IMR-90 (cell line): ENCODE measurements around the gene IKZF4. TPM values are rescaled to one million over a fixed set of nuclear protein-coding genes. Genes with fewer than 3 reads are reported as not detected.

Experiments used
- ATAC-seq: fragments of 200-7000 bp; cut with Tn5 transposase; 2 replicates; pipeline ENCODE4 v1.9.1; 2020; ENCODE audit warnings: low read depth, mild to moderate bottlenecking, moderate library complexity
- BruUV-seq: library from RNA; stranded (reverse); fragments of 400-500 nt; replicated peaks from 2 replicates; lab custom pipeline; 2021; lab: Mats Ljungman, UMichigan
- CTCF ChIA-PET: fragments of 300-600 bp; formaldehyde crosslinking; extraction: SDS; loops from one replicate; lab custom pipeline; 2021; ENCODE audit warnings: antibody characterized with exemption; lab: Yijun Ruan, JAX
- POLR2A ChIA-PET: fragments of 300-600 bp; sonication (Branson Sonifier 250); formaldehyde crosslinking; loops from one replicate; lab custom pipeline; 2022; ENCODE audit warnings: antibody characterized with exemption; ENCODE audit not compliant: unreplicated experiment; lab: Charles Lee
- DNase-seq: peaks from one replicate; pipeline ENCODE4 v3.0.0; 2013
- H2AFZ ChIP-seq: replicated peaks from 2 replicates; pipeline ENCODE3; 2013; ENCODE audit warnings: low read length, mild to moderate bottlenecking; ENCODE audit not compliant: poor library complexity
- H2AK5ac ChIP-seq: 2 replicates; pipeline ENCODE4 v1.6.1; 2013; ENCODE audit warnings: low read depth, low read length, inconsistent platforms
- H2AK9ac ChIP-seq: replicated peaks from 2 replicates; pipeline ENCODE3; 2013; ENCODE audit warnings: mild to moderate bottlenecking, low read depth, low read length, moderate library complexity; ENCODE audit not compliant: poor library complexity
- H2BK120ac ChIP-seq: 2 replicates; pipeline ENCODE4 v1.6.1; 2013; ENCODE audit warnings: low read depth, low read length, inconsistent platforms
- H2BK15ac ChIP-seq: 3 replicates; pipeline ENCODE4 v1.6.1; 2013; ENCODE audit warnings: low read depth, low read length, inconsistent platforms
- H2BK20ac ChIP-seq: 2 replicates; pipeline ENCODE4 v1.6.1; 2013; ENCODE audit warnings: low read depth, mild to moderate bottlenecking, inconsistent platforms, low read length, moderate library complexity
- H2BK5ac ChIP-seq: 2 replicates; pipeline ENCODE4 v1.6.1; 2013; ENCODE audit warnings: mild to moderate bottlenecking, low read depth, low read length, inconsistent platforms; ENCODE audit not compliant: poor library complexity, severe bottlenecking
- H3K14ac ChIP-seq: replicated peaks from 2 replicates; pipeline ENCODE4 v1.6.1; 2013; ENCODE audit warnings: low read depth, low read length, inconsistent platforms
- H3K18ac ChIP-seq: 2 replicates; pipeline ENCODE4 v1.6.1; 2013; ENCODE audit warnings: low read depth, low read length, control low read depth
- H3K23ac ChIP-seq: 2 replicates; pipeline ENCODE4 v1.6.1; 2013; ENCODE audit warnings: low read depth, low read length, inconsistent platforms
- H3K27ac ChIP-seq: 2 replicates; pipeline ENCODE4 v1.5.1; 2013; ENCODE audit warnings: mild to moderate bottlenecking, control low read depth, low read length; ENCODE audit not compliant: insufficient read depth
- H3K27me3 ChIP-seq: 2 replicates; pipeline ENCODE4 v1.6.1; 2013; ENCODE audit warnings: low read length; ENCODE audit not compliant: control insufficient read depth, insufficient read depth
- H3K36me3 ChIP-seq: 2 replicates; pipeline ENCODE4 v1.6.1; 2013; ENCODE audit warnings: low read length, mixed read lengths; ENCODE audit not compliant: control insufficient read depth, insufficient read depth
- H3K4ac ChIP-seq: 2 replicates; pipeline ENCODE4 v1.6.1; 2013; ENCODE audit warnings: low read depth, low read length, inconsistent platforms
- H3K4me1 ChIP-seq: 2 replicates; pipeline ENCODE4 v1.6.1; 2013; ENCODE audit warnings: low read length, mixed read lengths; ENCODE audit not compliant: control insufficient read depth, insufficient read depth
- H3K4me2 ChIP-seq: 2 replicates; pipeline ENCODE4 v1.6.1; 2013; ENCODE audit warnings: low read depth, mild to moderate bottlenecking, control low read depth, low read length, moderate library complexity
- H3K4me3 ChIP-seq: 2 replicates; pipeline ENCODE4 v1.5.1; 2013; ENCODE audit warnings: low read depth, mild to moderate bottlenecking, control low read depth, low read length, moderate library complexity; ENCODE audit not compliant: insufficient read depth
- H3K56ac ChIP-seq: 2 replicates; pipeline ENCODE4 v1.6.1; 2013; ENCODE audit warnings: low read length, inconsistent platforms; ENCODE audit not compliant: insufficient read depth; ENCODE audit errors: extremely low read depth
- H3K79me1 ChIP-seq, 2 experiments: 2 replicates each; pipeline ENCODE4 v1.6.1; 2013; ENCODE audit warnings: low read length in 2 of 2, inconsistent platforms in 1 of 2, low read depth in 1 of 2
- H3K9ac ChIP-seq: 2 replicates; pipeline ENCODE4 v1.6.1; 2013; ENCODE audit warnings: low read depth, low read length, control low read depth
- H3K9me1 ChIP-seq: 2 replicates; pipeline ENCODE4 v1.6.1; 2013; ENCODE audit warnings: low read length, inconsistent platforms; ENCODE audit not compliant: insufficient read depth
- H3K9me3 ChIP-seq: 2 replicates; pipeline ENCODE4 v1.6.1; 2013; ENCODE audit warnings: low read length; ENCODE audit not compliant: control insufficient read depth, insufficient read depth
- H4K20me1 ChIP-seq: 2 replicates; pipeline ENCODE4 v1.6.1; 2013; ENCODE audit warnings: low read length, inconsistent platforms; ENCODE audit not compliant: insufficient read depth
- H4K5ac ChIP-seq: 2 replicates; pipeline ENCODE4 v1.6.1; 2013; ENCODE audit warnings: mild to moderate bottlenecking, low read depth, low read length, control low read depth
- H4K8ac ChIP-seq, 2 experiments: 2 replicates each; pipeline ENCODE4 v1.6.1; 2013; ENCODE audit warnings: low read depth in 2 of 2, low read length in 2 of 2, control low read depth in 1 of 2, inconsistent platforms in 1 of 2
- H4K91ac ChIP-seq: 2 replicates; pipeline ENCODE4 v1.6.1; 2013; ENCODE audit warnings: low read depth, low read length, inconsistent platforms; ENCODE audit not compliant: insufficient read depth
- CHD1 ChIP-seq: IDR thresholded peaks from 2 replicates; pipeline ENCODE4 v1.6.1; 2012; ENCODE audit warnings: low read depth, low read length, improper control_type of control experiment
- FOS ChIP-seq: fragments of 150-350 bp; IDR thresholded peaks from 2 replicates; pipeline ENCODE4 v1.6.1; 2016; ENCODE audit warnings: low read depth, low read length
- MAFK ChIP-seq: IDR thresholded peaks from 2 replicates; pipeline ENCODE4 v1.6.1; 2012; ENCODE audit warnings: low read depth, low read length, improper control_type of control experiment
- POLR2A ChIP-seq: IDR thresholded peaks from 2 replicates; pipeline ENCODE4 v1.6.1; 2012; ENCODE audit warnings: mild to moderate bottlenecking, low read depth, low read length
- RAD21 ChIP-seq: IDR thresholded peaks from 2 replicates; pipeline ENCODE4 v1.6.1; 2012; ENCODE audit warnings: low read length, improper control_type of control experiment
- SMC3 ChIP-seq: fragments of 150-350 bp; IDR thresholded peaks from 2 replicates; pipeline ENCODE4 v1.6.1; 2016; ENCODE audit warnings: low read depth, mild to moderate bottlenecking, antibody characterized with exemption, low read length, moderate library complexity
- WGBS, 2 experiments: methylation state at CpG; one replicate each; pipeline versions ENCODE4 v1.1.5 to v1.1.7; 2013; ENCODE audit warnings: missing lambda C conversion rate in 2 of 2; ENCODE audit not compliant: insufficient read length in 1 of 2; ENCODE audit errors: extremely low coverage in 2 of 2; 5-methylcytosine and 5-hydroxymethylcytosine counted together
- dilution Hi-C: fragments of 300-500 bp; cut with HindIII; formaldehyde crosslinking; loops from one replicate; pipeline ENCODE4 v1.14.3; 2018; ENCODE audit warnings: low sequenced_read_pairs; ENCODE audit not compliant: unreplicated experiment
- in situ Hi-C: fragments of 300-500 bp; cut with MboI; formaldehyde crosslinking; loops from 3 replicates; pipeline ENCODE4 v1.14.3; 2019; ENCODE audit warnings: low sequenced_read_pairs, inconsistent platforms, mixed read lengths
- intact Hi-C: fragments of 100-400 bp; cut with micrococcal nuclease; formaldehyde crosslinking; loops from 2 replicates; pipeline ENCODE4 v1.10.0; 2022
- polyA plus RNA-seq, 3 experiments: library from polyadenylated mRNA; depleted of rRNA; stranded (reverse); fragments of >200 nt; gene quantifications; 2 replicates each; pipeline ENCODE4 v1.2.3, GENCODE V29; 2012; ENCODE audit warnings: low replicate concordance in 1 of 3
- total RNA-seq: library from RNA; depleted of rRNA; stranded (reverse); fragments of >200 nt; gene quantifications from 2 replicates; pipeline ENCODE4 v1.2.3, GENCODE V29; 2012
- TF ChIP-seq, protein P1 (sequence below): conservative IDR thresholded peaks from 2 replicates; pipeline ENCODE4 v1.5.1; 2012; ENCODE audit warnings: mild to moderate bottlenecking, low read depth, low read length, improper control_type of control experiment

IKZF4 gene
- total and polyA plus RNA-seq, 2 of the 4 experiments (the other 2 are of a cell fraction) = 1.8 to 7.1 TPM

DNA sequence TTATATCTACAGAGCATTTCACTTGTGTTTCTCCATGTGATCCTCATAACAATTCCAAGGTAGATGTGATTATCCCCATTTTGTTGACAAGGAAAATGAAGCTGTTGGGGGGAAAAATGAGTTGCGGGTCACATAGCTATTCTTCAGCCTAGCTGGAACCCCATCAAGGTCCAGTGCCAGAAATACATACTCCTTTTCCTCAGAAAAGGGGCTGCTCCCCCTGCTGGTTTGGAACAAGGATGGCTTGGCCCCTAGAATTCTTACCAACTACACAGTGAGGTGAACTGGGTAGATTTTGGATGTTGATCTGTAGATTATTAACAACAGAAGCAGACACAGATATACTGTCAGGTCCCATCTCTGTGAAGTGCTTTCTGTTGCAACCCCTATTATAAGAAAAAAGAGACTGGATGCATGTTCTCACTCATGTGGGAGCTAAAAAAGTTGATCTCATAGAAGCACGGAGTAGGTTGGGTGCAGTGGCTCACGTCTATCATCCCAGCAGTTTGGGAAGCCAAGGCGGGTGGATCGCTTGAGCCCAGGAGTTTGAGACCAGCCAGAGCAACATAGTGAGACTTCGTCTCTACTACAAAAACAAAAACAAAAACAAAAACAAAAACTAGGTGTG is 8.9 kb downstream of the IKZF4 start:
- Histone ChIP-seq H3K23ac (no peak overlapping the region), H2BK15ac (no peak overlapping the region), H3K9me3 (no peaks in the 10 kb centered on the region), H3K14ac (no peak overlapping the region), H3K27me3 (no peaks in the 10 kb centered on the region), H3K9ac (no peak overlapping the region), H3K4me1 (peaks cover 2% of the 10 kb centered on the region; the same call in 1 of the 2 replicates), H4K91ac (no peak overlapping the region), H3K79me1 (no peaks in the 10 kb centered on the region), H3K4me3 (no peak overlapping the region), H2BK120ac (no peak overlapping the region), H2AK5ac (no peak overlapping the region), H2BK20ac (no peak overlapping the region), H3K56ac (no peak overlapping the region), H4K5ac (no peak overlapping the region), H3K4me2 (no peak overlapping the region), H3K9me1 (no peaks in the 10 kb centered on the region), H2AK9ac (no peak overlapping the region), H3K27ac (no peak overlapping the region), H2BK5ac (no peak overlapping the region), H3K18ac (no peak overlapping the region), H3K4ac (no peak overlapping the region), H4K8ac (no peak overlapping the region), H2AFZ (peak overlapping the region; percentile 3), H4K20me1 (no peaks in the 10 kb centered on the region), H3K36me3 (peaks cover 43% of the 10 kb centered on the region)
- in situ Hi-C loops (no loop called here), dilution Hi-C loops (no loop called here), intact Hi-C loops (loop anchor here (1.0 kb wide), 3 partner anchors 8 to 290 kb away; partner anchors contain the start of gene IKZF4)
- no TSS peak for BruUV-seq
- WGBS, 2 experiments = no CpG with 5 or more reads among the region's 6 CpGs
- peak; percentile 96 for ATAC-seq
- POLR2A ChIA-PET = no interaction called here
- peak; percentile 67 for DNase-seq
- CTCF ChIA-PET = interaction anchor here (0.6 to 1.6 kb wide), 10 partner anchors 8 to 293 kb away, joined by 3 to 11 read pairs (median 4); partner anchors contain the start of gene SUOX
- no peak for TF ChIP-seq MAFK
- TF ChIP-seq SMC3 = peak; percentile 88
- TF ChIP-seq FOS = no peak
- TF ChIP-seq POLR2A = no peak
- TF ChIP-seq CHD1 = no peak
- TF ChIP-seq, protein P1, sequence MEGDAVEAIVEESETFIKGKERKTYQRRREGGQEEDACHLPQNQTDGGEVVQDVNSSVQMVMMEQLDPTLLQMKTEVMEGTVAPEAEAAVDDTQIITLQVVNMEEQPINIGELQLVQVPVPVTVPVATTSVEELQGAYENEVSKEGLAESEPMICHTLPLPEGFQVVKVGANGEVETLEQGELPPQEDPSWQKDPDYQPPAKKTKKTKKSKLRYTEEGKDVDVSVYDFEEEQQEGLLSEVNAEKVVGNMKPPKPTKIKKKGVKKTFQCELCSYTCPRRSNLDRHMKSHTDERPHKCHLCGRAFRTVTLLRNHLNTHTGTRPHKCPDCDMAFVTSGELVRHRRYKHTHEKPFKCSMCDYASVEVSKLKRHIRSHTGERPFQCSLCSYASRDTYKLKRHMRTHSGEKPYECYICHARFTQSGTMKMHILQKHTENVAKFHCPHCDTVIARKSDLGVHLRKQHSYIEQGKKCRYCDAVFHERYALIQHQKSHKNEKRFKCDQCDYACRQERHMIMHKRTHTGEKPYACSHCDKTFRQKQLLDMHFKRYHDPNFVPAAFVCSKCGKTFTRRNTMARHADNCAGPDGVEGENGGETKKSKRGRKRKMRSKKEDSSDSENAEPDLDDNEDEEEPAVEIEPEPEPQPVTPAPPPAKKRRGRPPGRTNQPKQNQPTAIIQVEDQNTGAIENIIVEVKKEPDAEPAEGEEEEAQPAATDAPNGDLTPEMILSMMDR = peak; percentile 80
- TF ChIP-seq RAD21 = peak; percentile 72
